HG03097 (cell line): ENCODE measurements around the gene R3HDM1.
"Not testable (repeated sequence)": the region's sequence is repeated elsewhere in the genome, so short reads cannot be mapped to it uniquely, and the experiment has no call there.

Source experiments
- ATAC-seq: cut with Tn5 transposase; IDR thresholded peaks from one replicate; pipeline ENCODE4 v1.9.1; 2021; ENCODE audit not compliant: unreplicated experiment, low FRiP score

R3HDM1 gene

GRCh38 chr2:135531231-135532197, at the start of gene R3HDM1:
R3HDM1 (plus strand) TSS chr2:135531484; CDS start chr2:135604846, 73,362 bp downstream.
- ATAC-seq, result peak; percentile 73

- no peak for ATAC-seq
Observed at GRCh38 chr2:135485441-135485840, 45.8 kb upstream of the R3HDM1 start.

GRCh38 chr2:135490376-135490775, 40.9 kb upstream of the R3HDM1 start:
- no peak for ATAC-seq

GRCh38 chr2:135494503-135494902, 36.8 kb upstream of the R3HDM1 start:
- no peak for ATAC-seq

GRCh38 chr2:135494917-135495316, 36.4 kb upstream of the R3HDM1 start:
- ATAC-seq, result no peak

- ATAC-seq, result not testable (repeated sequence)
Observed at GRCh38 chr2:135498588-135498987, 32.7 kb upstream of the R3HDM1 start.

- no peak for ATAC-seq
Observed at GRCh38 chr2:135504811-135505210, 26.5 kb upstream of the R3HDM1 start.

GRCh38 chr2:135510577-135510976, 20.7 kb upstream of the R3HDM1 start:
- ATAC-seq, result no peak

- ATAC-seq, result no peak
Observed at GRCh38 chr2:135512099-135512498, 19.2 kb upstream of the R3HDM1 start.

- ATAC-seq, result no peak
Observed at GRCh38 chr2:135525786-135526185, 5.5 kb upstream of the R3HDM1 start.

GRCh38 chr2:135528006-135528405, 3.3 kb upstream of the R3HDM1 start:
- no peak for ATAC-seq

- ATAC-seq, result peak; percentile 74
Observed at GRCh38 chr2:135530313-135531230, 712 bp upstream of the R3HDM1 start, which contains the start of gene ZRANB3. ZRANB3 (minus strand) TSS chr2:135531218.

- ATAC-seq, result no peak
Observed at GRCh38 chr2:135532581-135532980, 1.3 kb downstream of the R3HDM1 start.

GRCh38 chr2:135533545-135533944, 2.3 kb downstream of the R3HDM1 start:
- not testable (repeated sequence) for ATAC-seq

GRCh38 chr2:135546436-135546835, 15.2 kb downstream of the R3HDM1 start:
- ATAC-seq, result no peak

GRCh38 chr2:135547311-135547710, 16.0 kb downstream of the R3HDM1 start:
- ATAC-seq, result no peak

GRCh38 chr2:135551356-135551755, 20.1 kb downstream of the R3HDM1 start:
- no peak for ATAC-seq

- ATAC-seq, result no peak
Observed at GRCh38 chr2:135552887-135553286, 21.6 kb downstream of the R3HDM1 start.

- ATAC-seq, result no peak
Observed at GRCh38 chr2:135555311-135555710, 24.0 kb downstream of the R3HDM1 start.

GRCh38 chr2:135557530-135557929, 26.2 kb downstream of the R3HDM1 start:
- no peak for ATAC-seq

GRCh38 chr2:135561925-135562324, 30.6 kb downstream of the R3HDM1 start:
- no peak for ATAC-seq
